ENCODE results near the gene JAM3. TPM values are rescaled to one million over a fixed set of nuclear protein-coding genes. Genes with fewer than 3 reads are reported as not detected.
"Not testable (repeated sequence)": the region's sequence is repeated elsewhere in the genome, so short reads cannot be mapped to it uniquely, and the experiment has no call there.

The JAM3 gene
- total RNA-seq, 1 donor from 2014 or later: 3.9 TPM

DNA sequence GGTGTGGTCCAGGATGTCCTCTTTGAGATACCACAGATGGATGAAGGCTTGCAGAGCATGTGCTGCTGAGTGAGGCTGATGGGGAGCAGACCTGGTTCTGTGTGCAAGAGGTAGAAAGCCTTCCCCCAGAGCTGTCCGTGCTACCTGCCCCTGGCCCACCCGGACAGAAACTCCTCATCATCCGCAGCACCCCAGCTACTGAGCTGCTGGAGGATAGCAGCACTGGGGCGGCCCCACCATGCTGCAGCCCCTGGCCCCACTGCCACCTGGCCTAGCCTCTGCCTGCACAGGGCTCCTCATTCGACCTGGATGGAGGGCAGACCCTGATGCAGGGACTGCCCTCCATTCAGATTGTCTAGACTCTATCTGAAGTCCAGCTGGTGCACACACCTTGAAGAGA lies 104.4 kb downstream of the JAM3 start:
- no peak overlapping the region for H3K4me3 Mint-ChIP-seq
- no peak for DNase-seq (ENCODE audit: low spot score)
- intact Hi-C loops (cut with micrococcal nuclease): no loop called here
- H3K36me3 Mint-ChIP-seq (ENCODE audit: low read depth): peaks cover 53% of the 10 kb centered on the region
- no peaks in the 10 kb centered on the region for H3K9me3 Mint-ChIP-seq
- H3K4me1 Mint-ChIP-seq (ENCODE audit: low read depth): no peaks in the 10 kb centered on the region
- H3K27me3 Mint-ChIP-seq (ENCODE audit: insufficient read depth): no peaks in the 10 kb centered on the region
- no peak overlapping the region for H3K27ac Mint-ChIP-seq

DNA sequence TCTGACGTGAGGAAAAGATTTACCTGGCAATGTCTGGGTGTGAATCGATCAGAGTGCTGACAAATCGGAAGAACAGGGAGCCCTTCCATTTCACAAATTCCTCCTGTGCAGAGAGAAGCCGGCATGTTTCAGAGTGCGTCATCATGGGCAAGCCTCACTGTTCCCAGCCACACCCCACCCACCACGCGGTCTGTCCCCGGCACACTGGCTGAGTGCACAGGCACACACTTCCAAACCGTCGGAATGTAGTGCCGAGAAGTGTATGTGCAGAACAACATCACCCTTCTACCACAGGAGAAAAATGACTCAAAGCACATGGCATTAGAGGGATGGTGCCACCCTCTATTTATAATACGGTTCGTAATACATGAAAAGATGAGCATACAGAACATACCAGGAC lies 107.4 kb downstream of the JAM3 start:
- no peak overlapping the region for H3K27ac Mint-ChIP-seq
- peaks cover 49% of the 10 kb centered on the region for H3K36me3 Mint-ChIP-seq (ENCODE audit: low read depth)
- intact Hi-C loops (cut with micrococcal nuclease): no loop called here
- no peak for DNase-seq (ENCODE audit: low spot score)
- no peak overlapping the region for H3K4me3 Mint-ChIP-seq
- no peaks in the 10 kb centered on the region for H3K27me3 Mint-ChIP-seq (ENCODE audit: insufficient read depth)
- H3K4me1 Mint-ChIP-seq (ENCODE audit: low read depth): no peaks in the 10 kb centered on the region
- H3K9me3 Mint-ChIP-seq: no peaks in the 10 kb centered on the region

DNA sequence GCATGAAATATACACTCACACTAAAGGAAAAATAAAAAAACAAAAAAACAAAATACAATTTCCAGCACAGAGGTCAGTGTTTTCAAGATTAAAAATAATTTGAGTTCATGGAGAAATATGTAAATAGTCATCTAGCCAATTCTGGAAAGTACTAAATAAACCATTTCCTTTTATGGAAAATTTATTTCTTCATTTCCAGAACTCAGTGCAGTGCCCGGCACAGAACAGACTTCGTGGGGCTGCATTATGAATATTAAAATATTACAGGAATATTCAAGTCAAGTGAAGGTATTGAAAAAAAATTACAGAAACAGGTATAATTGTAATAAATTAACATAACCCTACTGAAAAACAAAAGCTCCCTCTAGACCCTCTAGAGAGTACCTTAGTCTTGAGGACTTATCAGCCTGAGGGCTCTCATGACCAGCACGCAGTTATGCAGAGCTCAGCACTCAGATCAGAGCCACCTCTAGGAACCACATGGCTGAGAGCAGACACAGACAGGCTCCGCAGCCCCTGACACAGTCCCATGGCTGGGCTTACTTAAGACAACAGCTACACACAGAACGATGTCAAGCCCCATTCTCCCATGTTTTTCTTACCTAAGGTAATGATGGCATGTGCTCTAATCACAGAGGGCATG lies 109.3 kb downstream of the JAM3 start:
- Mint-ChIP-seq H3K4me3 (no peak overlapping the region), H3K27ac (no peak overlapping the region), H3K4me1 (ENCODE audit: low read depth) (no peaks in the 10 kb centered on the region), H3K36me3 (ENCODE audit: low read depth) (peaks cover 45% of the 10 kb centered on the region), H3K27me3 (ENCODE audit: insufficient read depth) (no peaks in the 10 kb centered on the region), H3K9me3 (no peaks in the 10 kb centered on the region)
- intact Hi-C loops (cut with micrococcal nuclease): no loop called here
- DNase-seq (ENCODE audit: low spot score): no peak

DNA sequence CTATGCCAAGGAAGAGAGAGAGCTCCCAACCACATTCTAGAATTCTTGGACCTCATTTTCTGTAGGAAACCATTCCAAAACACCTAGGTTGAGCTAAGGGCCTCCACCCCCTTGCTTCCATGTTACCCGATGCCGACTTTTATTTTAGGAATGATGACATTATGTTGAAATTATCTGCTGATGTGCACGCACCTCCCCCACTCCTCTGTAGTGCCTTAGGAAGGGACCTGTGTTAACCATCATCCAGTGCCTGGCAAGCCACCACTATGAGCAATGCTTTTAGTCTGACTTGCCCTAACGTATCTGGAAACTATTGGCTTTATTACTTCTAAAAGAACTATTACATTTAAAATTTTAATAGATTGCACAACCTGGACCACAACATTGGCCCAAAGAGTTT lies 112.8 kb downstream of the JAM3 start:
- no peaks in the 10 kb centered on the region for H3K4me1 Mint-ChIP-seq (ENCODE audit: low read depth)
- no peak overlapping the region for H3K4me3 Mint-ChIP-seq
- no peak overlapping the region for H3K27ac Mint-ChIP-seq
- intact Hi-C loops (cut with micrococcal nuclease): no loop called here
- no peak for DNase-seq (ENCODE audit: low spot score)
- no peaks in the 10 kb centered on the region for H3K9me3 Mint-ChIP-seq
- H3K36me3 Mint-ChIP-seq (ENCODE audit: low read depth): peaks cover 47% of the 10 kb centered on the region
- H3K27me3 Mint-ChIP-seq (ENCODE audit: insufficient read depth): no peaks in the 10 kb centered on the region

DNA sequence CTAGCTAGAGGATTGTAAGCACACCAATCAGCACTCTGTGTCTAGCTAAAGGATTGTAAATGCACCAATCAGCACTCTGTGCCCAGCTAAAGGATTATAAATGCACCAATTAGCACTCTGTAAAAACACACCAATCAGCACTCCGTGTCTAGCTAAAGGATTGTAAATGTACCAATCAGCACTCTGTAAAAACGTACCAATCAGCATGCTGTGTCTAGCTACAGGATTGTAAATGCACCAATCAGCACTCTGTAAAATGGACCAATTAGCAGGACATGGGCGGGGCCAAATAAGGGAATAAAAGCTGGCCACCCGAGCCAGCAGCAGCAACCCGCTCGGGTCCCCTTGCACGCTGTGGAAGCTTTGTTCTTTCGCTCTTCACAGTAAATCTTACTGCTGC lies 119.2 kb downstream of the JAM3 start:
- H3K9me3 Mint-ChIP-seq; DNase-seq (ENCODE audit: low spot score); H3K27me3 Mint-ChIP-seq (ENCODE audit: insufficient read depth); H3K4me1 Mint-ChIP-seq (ENCODE audit: low read depth); H3K4me3 Mint-ChIP-seq; intact Hi-C loops (cut with micrococcal nuclease); H3K27ac Mint-ChIP-seq: not testable (repeated sequence)
- peaks cover 77% of the 10 kb centered on the region for H3K36me3 Mint-ChIP-seq (ENCODE audit: low read depth)

DNA sequence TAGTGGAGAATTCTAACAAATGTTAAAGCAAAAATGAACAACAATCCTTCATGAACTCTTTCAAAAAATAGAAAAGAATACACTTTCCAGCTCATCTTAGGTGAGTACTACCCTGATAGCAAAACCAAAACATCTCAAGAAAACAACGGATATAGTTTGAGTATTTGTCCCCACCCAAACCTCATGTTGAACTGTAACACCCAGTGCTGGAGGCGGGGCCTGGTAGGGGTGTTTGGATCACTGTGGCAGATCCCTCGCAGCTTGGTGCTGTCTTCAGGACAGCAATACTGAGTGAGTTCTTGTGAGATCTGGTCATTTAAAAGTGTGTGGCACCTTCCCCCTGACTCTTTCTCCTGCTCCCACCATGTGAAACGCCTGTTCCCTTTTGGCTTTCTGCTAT lies 127.9 kb downstream of the JAM3 start:
- Mint-ChIP-seq H3K27ac (peak overlapping the region; percentile 40), H3K4me3 (no peak overlapping the region)
- DNase-seq (ENCODE audit: low spot score): no peak

DNA sequence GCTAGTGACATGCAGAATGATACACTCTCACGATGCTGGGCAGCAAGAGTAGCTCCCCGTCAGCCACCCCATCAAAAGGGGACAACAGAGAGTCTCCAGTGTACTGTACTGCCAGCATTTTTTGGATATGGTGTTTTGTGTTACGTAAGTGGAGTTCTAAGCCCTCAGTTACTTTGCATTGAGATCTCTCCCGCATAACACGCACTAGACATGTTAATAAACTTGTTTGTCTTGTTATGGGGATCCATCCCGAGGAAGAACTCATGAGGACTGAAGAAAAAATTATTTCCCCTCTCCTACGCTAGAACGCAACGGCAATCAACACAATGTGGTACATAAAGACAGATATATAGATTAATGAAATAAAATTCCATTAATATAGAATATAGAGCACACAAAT lies 130.7 kb downstream of the JAM3 start:
- intact Hi-C loops (cut with micrococcal nuclease): no loop called here
- Mint-ChIP-seq H3K4me1 (ENCODE audit: low read depth) (peaks cover 14% of the 10 kb centered on the region), H3K36me3 (ENCODE audit: low read depth) (peaks cover 55% of the 10 kb centered on the region), H3K4me3 (no peak overlapping the region), H3K9me3 (no peaks in the 10 kb centered on the region), H3K27me3 (ENCODE audit: insufficient read depth) (no peaks in the 10 kb centered on the region), H3K27ac (no peak overlapping the region)
- no peak for DNase-seq (ENCODE audit: low spot score)

More for the DNA sequence above, 127.9 kb downstream of the JAM3 start:
- intact Hi-C loops (cut with micrococcal nuclease): no loop called here
- peaks cover 14% of the 10 kb centered on the region for H3K4me1 Mint-ChIP-seq (ENCODE audit: low read depth)
- H3K9me3 Mint-ChIP-seq: no peaks in the 10 kb centered on the region
- H3K27me3 Mint-ChIP-seq (ENCODE audit: insufficient read depth): no peaks in the 10 kb centered on the region
- peaks cover 52% of the 10 kb centered on the region for H3K36me3 Mint-ChIP-seq (ENCODE audit: low read depth)

DNA sequence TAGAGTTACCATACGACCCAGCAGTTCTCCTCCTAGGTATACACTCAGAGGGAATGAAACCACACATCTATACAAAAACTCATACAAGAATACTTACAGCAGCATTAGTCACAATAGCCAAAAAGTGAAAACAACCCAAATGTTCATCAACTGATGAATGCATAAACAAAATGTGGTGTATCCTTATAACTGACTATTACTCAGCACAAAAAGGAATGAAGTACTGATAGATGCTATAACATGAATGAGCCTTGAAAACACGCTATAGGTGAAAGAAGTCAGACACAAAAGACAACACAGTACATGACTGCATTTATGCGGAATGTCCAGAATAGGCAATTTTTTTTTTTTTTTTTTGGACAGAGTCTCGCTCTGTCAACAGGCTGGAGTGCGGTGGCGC lies 131.8 kb downstream of the JAM3 start:
- peaks cover 14% of the 10 kb centered on the region for H3K4me1 Mint-ChIP-seq (ENCODE audit: low read depth)
- no peak overlapping the region for H3K4me3 Mint-ChIP-seq
- DNase-seq (ENCODE audit: low spot score): no peak
- intact Hi-C loops (cut with micrococcal nuclease): no loop called here
- no peaks in the 10 kb centered on the region for H3K9me3 Mint-ChIP-seq
- no peaks in the 10 kb centered on the region for H3K27me3 Mint-ChIP-seq (ENCODE audit: insufficient read depth)
- H3K36me3 Mint-ChIP-seq (ENCODE audit: low read depth): peaks cover 58% of the 10 kb centered on the region
- H3K27ac Mint-ChIP-seq: no peak overlapping the region

Other genes with a start within 250 kb of the JAM3 start
- gene SPATA19, start 223.6 kb upstream of the JAM3 start, total RNA-seq: not detected in 2 replicates
- 73.6 and 77.2 TPM in 2 replicates for gene IGSF9B, start 112.1 kb upstream of the JAM3 start, total RNA-seq
- gene NCAPD3, start 154.9 kb downstream of the JAM3 start, total RNA-seq: 103 and 107 TPM in 2 replicates
- gene VPS26B, start 155.6 kb downstream of the JAM3 start, total RNA-seq: 43.0 and 43.2 TPM in 2 replicates
- gene THYN1, start 184.3 kb downstream of the JAM3 start, total RNA-seq: 55.0 and 58.8 TPM in 2 replicates
- 25.6 and 26.2 TPM in 2 replicates for gene ACAD8, start 184.5 kb downstream of the JAM3 start, total RNA-seq
- 14.6 and 16.1 TPM in 2 replicates for gene GLB1L3, start 207.3 kb downstream of the JAM3 start, total RNA-seq